MM.1S (cell line): ENCODE data around the gene LAMA3.

Experiments
- CTCF ChIP-seq: fragments of 300-600 bp; sonication (generic); IDR thresholded peaks from 2 replicates; pipeline ENCODE4 v1.5.1; 2016; ENCODE audit warnings: antibody characterized with exemption, low read length, mixed read lengths
- EZH2 ChIP-seq: fragments of 300-600 bp; sonication (generic); optimal IDR thresholded peaks from 2 replicates; pipeline ENCODE3; 2017; ENCODE audit warnings: low read depth, mild to moderate bottlenecking, antibody characterized with exemption, low read length, mixed read lengths
- EZH2phosphoT487 ChIP-seq: fragments of 300-600 bp; sonication (generic); IDR thresholded peaks from 2 replicates; pipeline ENCODE4 v1.6.1; 2018; ENCODE audit warnings: antibody characterized with exemption, low read length

DNA sequence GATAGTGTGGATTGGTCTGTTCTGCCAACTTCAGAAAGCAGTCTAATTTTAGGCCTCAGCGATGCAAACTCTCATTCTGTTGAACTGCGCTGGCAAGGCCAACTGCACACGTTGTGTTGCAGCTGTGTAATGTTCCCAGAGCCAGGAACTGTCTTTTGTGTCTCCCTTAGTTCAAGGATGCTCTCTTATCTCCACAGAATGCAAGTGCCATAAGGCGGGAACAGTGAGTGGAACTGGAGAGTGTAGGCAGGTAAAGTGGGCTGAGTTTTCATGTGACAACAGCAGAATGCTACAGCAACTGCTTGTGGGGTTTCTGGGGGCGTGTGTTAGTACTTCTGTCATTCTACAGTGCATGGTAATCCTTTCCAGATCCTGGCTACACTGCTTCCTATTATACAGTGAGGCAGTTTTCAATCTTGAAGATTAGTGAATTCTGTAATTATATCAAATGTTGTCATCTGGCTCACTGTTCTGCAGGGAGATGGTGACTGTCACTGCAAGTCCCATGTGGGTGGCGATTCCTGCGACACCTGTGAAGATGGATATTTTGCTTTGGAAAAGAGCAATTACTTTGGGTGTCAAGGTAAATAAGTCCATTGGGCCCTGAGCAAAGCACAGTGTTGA lies 125.8 kb downstream of the LAMA3 start:
- TF ChIP-seq EZH2 (no peak), CTCF (no peak), EZH2phosphoT487 (no peak)
